Stomach (tissue), 9 donors: ENCODE data around the gene VRK2. TPM values are rescaled to one million over a fixed set of nuclear protein-coding genes. Genes with fewer than 3 reads are reported as not detected.

Source experiments
- DNase-seq, 2 donors: peaks; one replicate each; pipeline versions ENCODE4 v3.0.0 to v3.0.0-alpha.2; 2013 to 2019
- H3K27ac ChIP-seq, 5 donors: fragments of 200-600 bp in 4 of 5; sonication (generic) in 4 of 5; one replicate each; pipeline ENCODE4 v1.5.1; 2013 to 2019; ENCODE audit warnings: mild to moderate bottlenecking in 1 of 5, moderate library complexity in 1 of 5
- H3K27me3 ChIP-seq, 3 donors: fragments of 200-600 bp; sonication (generic); one replicate each; pipeline ENCODE4 v1.5.1; 2017 to 2019; ENCODE audit warnings: mixed run types in 1 of 3
- H3K36me3 ChIP-seq, 4 donors: fragments of 200-600 bp; sonication (generic); 1 replicate in 3 of 4; 2 replicates in 1 of 4; pipeline ENCODE4 v1.5.1; 2016 to 2019
- H3K4me1 ChIP-seq, 4 donors: fragments of 200-600 bp; sonication (generic); one replicate each; pipeline ENCODE4 v1.5.1; 2016 to 2019
- H3K4me3 ChIP-seq, 4 donors: fragments of 200-600 bp; sonication (generic) in 3 of 4; one replicate each; pipeline ENCODE4 v1.5.1; 2016 to 2019; ENCODE audit warnings: mild to moderate bottlenecking in 1 of 4
- H3K9me3 ChIP-seq, 4 donors: fragments of 200-600 bp; sonication (generic); one replicate each; pipeline ENCODE4 v1.5.1; 2016 to 2019
- CTCF ChIP-seq, 7 experiments: fragments of 450-650 bp in 4 of 7; fragments of 200-600 bp in 3 of 7; sonication (generic) in 3 of 7; IDR thresholded peaks; one replicate each; pipeline ENCODE4 v1.5.1; 2016 to 2019; ENCODE audit warnings: antibody characterized with exemption in 7 of 7, control low read depth in 2 of 7, mild to moderate bottlenecking in 1 of 7
- EP300 ChIP-seq: sonication (generic); formaldehyde crosslinking; IDR thresholded peaks from one replicate; pipeline ENCODE4 v1.6.1; 2017; ENCODE audit warnings: antibody characterized with exemption
- POLR2A ChIP-seq, 4 donors: fragments of 450-650 bp; IDR thresholded peaks; one replicate each; pipeline ENCODE4 v1.6.1; 2016; ENCODE audit warnings: antibody characterized with exemption in 4 of 4, control low read depth in 2 of 4, mild to moderate bottlenecking in 1 of 4, moderate library complexity in 1 of 4
- POLR2AphosphoS5 ChIP-seq, 3 donors: sonication (generic); formaldehyde crosslinking; IDR thresholded peaks; one replicate each; pipeline ENCODE4 v1.6.1; 2016; ENCODE audit warnings: antibody characterized with exemption in 3 of 3
- WGBS, 5 donors: extraction: QIAGEN DNeasy Blood & Tissue Kit in 3 of 5; methylation state at CpG; one replicate each; pipeline versions ENCODE4 v1.1.5 to v1.1.7; 2013 to 2018; 5-methylcytosine and 5-hydroxymethylcytosine counted together
- intact Hi-C: fragments of 100-400 bp; cut with DNase I; formaldehyde crosslinking; loops from one replicate; pipeline ENCODE4 v1.15.1; 2023; ENCODE audit warnings: low total_unique reads
- polyA plus RNA-seq, 3 donors: library from polyadenylated mRNA; stranded (reverse); fragments of 200-250 nt; gene quantifications; one replicate each; pipeline ENCODE4 v1.2.3, GENCODE V29; 2013
- total RNA-seq, 5 donors: library from RNA; depleted of rRNA; stranded (reverse); fragments of >200 nt; gene quantifications; one replicate each; pipeline versions ENCODE4 v1.1.0 to v1.2.3, GENCODE V29; 2014 to 2016
- donor health status: healthy with polysubstance abuse.
- donor health status: Bipolar disorder and iron deficiency.
- donor health status: healthy.

VRK2 gene
- total and polyA plus RNA-seq, 8 donors = 10.0 to 29.9 (median 14.4) TPM

- intact Hi-C loops = no loop called here
- no peak for DNase-seq
- TF ChIP-seq POLR2A (IDR thresholded peaks at IDR 0.05) = no peak
- no peak for TF ChIP-seq POLR2AphosphoS5 (IDR thresholded peaks at IDR 0.05)
- no peak for TF ChIP-seq CTCF (IDR thresholded peaks at IDR 0.05)
- no peak for TF ChIP-seq EP300
- Histone ChIP-seq H3K36me3 (peaks cover 0 to 24% (median 0%) of the 10 kb centered on the region in 4 donors), H3K27ac (no peak overlapping the region), H3K9me3 (no peaks in the 10 kb centered on the region), H3K4me1 (no peaks in the 10 kb centered on the region), H3K27me3 (no peaks in the 10 kb centered on the region), H3K4me3 (no peak overlapping the region)
- 96 to 100% (median 96%) methylated on average over 2 of the region's 2 CpGs for WGBS, 5 donors
Observed at GRCh38 chr2:58070765-58071164, 24.2 kb downstream of the VRK2 start.

DNA sequence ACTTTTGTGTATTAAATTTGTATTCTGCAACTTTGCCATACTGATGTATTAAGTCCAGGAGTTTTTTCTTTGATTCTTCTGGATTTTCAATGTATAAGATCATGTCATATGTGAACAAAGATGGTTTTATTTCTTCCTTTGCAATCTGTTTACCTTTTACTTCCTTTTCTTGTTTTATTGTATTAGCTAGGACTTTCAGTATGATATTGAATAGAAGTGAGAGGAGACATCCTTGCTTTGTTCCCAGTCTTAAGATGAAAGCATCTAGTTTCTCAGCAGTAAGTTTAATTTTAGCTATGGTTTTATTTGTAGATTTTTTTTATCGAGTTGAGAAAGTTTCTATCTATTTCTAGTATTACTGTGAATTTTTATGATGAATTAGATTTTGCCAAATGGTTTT lies 25.5 kb downstream of the VRK2 start:
- TF ChIP-seq POLR2AphosphoS5 (IDR thresholded peaks at IDR 0.05) (no peak), EP300 (no peak), CTCF (IDR thresholded peaks at IDR 0.05) (no peak)
- DNase-seq = no peak
- 79 to 95% (median 85%) methylated on average over 1 of the region's 1 CpG for WGBS, 5 donors

GRCh38 chr2:58073008-58073407 lies 26.4 kb downstream of the VRK2 start:
- no peak for DNase-seq
- Histone ChIP-seq H3K36me3 (peaks cover 0 to 20% (median 0%) of the 10 kb centered on the region in 4 donors), H3K4me1 (no peaks in the 10 kb centered on the region), H3K4me3 (no peak overlapping the region), H3K27ac (no peak overlapping the region), H3K9me3 (no peaks in the 10 kb centered on the region), H3K27me3 (no peaks in the 10 kb centered on the region)
- intact Hi-C loops = no loop called here
- TF ChIP-seq POLR2AphosphoS5 (IDR thresholded peaks at IDR 0.05) (no peak), EP300 (no peak), CTCF (IDR thresholded peaks at IDR 0.05) (no peak), POLR2A (IDR thresholded peaks at IDR 0.05) (no peak)
- 91 to 99% (median 95%) methylated on average over 3 of the region's 3 CpGs for WGBS, 5 donors

More for the DNA sequence above, 25.5 kb downstream of the VRK2 start:
- no peak overlapping the region for H3K4me3 ChIP-seq
- peaks cover 0 to 21% (median 0%) of the 10 kb centered on the region in 4 donors for H3K36me3 ChIP-seq
- H3K27me3 ChIP-seq = no peaks in the 10 kb centered on the region
- no peaks in the 10 kb centered on the region for H3K9me3 ChIP-seq
- H3K4me1 ChIP-seq = no peaks in the 10 kb centered on the region
- H3K27ac ChIP-seq = no peak overlapping the region
- intact Hi-C loops = no loop called here

GRCh38 chr2:58073751-58074150 lies 27.1 kb downstream of the VRK2 start:
- intact Hi-C loops = no loop called here
- TF ChIP-seq POLR2AphosphoS5 (IDR thresholded peaks at IDR 0.05) = no peak
- no peak for TF ChIP-seq POLR2A (IDR thresholded peaks at IDR 0.05)
- no peak for TF ChIP-seq EP300
- no peak for TF ChIP-seq CTCF (IDR thresholded peaks at IDR 0.05)
- Histone ChIP-seq H3K27me3 (no peaks in the 10 kb centered on the region), H3K9me3 (no peaks in the 10 kb centered on the region), H3K27ac (no peak overlapping the region), H3K4me3 (no peak overlapping the region), H3K4me1 (no peaks in the 10 kb centered on the region), H3K36me3 (peaks cover 0 to 20% (median 0%) of the 10 kb centered on the region in 4 donors)
- no peak for DNase-seq
- 87 to 93% (median 89%) methylated on average over 3 of the region's 3 CpGs for WGBS, 5 donors
